Lower leg skin (tissue), 3 donors: Measurements from ENCODE around the gene ANK2.

Experiments
- CTCF ChIP-seq, 3 donors: fragments of 450-650 bp; IDR thresholded peaks; one replicate each; pipeline ENCODE4 v1.5.1; 2016; ENCODE audit warnings: antibody characterized with exemption in 3 of 3, mild to moderate bottlenecking in 3 of 3, moderate library complexity in 2 of 3
- POLR2A ChIP-seq, 2 donors: fragments of 450-650 bp; IDR thresholded peaks; one replicate each; pipeline ENCODE4 v1.6.1; 2016 to 2017; ENCODE audit warnings: antibody characterized with exemption in 2 of 2, mild to moderate bottlenecking in 1 of 2, moderate library complexity in 1 of 2

DNA sequence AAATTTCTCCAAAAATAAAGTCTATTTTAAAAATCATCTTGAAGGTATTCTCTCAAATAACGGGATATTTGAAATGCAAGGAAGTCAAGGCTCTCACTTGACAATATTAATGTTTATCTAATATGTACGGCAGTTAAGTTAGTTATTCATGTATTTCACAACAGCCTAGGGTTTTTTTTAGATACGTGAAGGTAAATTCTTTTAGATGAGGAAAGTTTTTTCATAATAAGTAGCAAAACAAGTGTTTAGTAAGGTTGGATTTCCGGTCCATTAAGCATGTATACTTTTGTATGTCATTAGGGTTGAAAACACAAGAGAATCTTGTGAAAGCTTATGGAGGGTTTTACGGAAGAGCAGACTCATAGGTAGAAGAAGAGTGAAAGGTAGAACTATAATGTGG is 273.3 kb downstream of the ANK2 start:
- no peak for TF ChIP-seq CTCF (IDR thresholded peaks at IDR 0.05)
- no peak for TF ChIP-seq POLR2A (IDR thresholded peaks at IDR 0.05)
